ENCODE results near the gene CBFA2T2. TPM values are rescaled to one million over a fixed set of nuclear protein-coding genes. Genes with fewer than 3 reads are reported as not detected.
A peak's percentile ranks its signal among the peaks of the same experiment; 100 is the strongest.

CBFA2T2 gene
- total RNA-seq, 2 donors from 2014 or later: 14.8 to 18.0 TPM

DNA sequence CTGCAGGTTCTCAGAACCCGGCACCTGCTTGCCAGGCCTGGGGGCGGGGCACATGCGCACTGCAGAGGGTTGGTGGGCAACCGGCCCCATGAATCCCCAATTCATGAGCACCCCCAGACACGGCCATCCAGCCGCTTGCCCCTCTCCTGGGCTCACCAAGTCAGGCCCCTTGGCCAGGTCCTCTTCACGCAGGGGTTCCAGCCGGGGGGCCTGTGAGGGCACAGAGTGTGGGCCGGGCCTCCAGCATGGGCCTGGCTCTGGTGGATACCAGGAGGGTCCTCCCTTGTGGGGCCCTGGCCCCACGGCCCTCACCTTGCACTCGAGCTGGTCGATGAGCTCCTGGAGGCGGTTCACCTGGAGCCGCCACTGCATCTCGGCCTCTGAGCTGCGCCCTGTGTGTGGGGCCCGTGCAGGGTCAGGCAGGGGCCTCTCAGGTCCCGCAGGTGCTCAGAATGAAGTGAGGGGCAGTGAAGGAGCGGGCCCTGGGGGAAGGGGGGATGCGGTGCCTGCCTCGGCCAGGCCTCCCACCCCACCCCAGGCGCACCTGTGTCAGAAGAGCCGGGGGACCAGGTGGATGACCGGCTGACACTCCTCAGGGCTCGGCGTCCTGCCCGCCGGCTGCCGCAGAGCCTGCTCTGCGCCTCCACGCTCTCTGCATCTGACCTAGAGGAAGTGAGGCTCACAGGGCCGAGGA lies 169.6 kb downstream of the CBFA2T2 start:
- H3K4me3 ChIP-seq: no peak overlapping the region
- no peak for DNase-seq (ENCODE audit: low spot score)

DNA sequence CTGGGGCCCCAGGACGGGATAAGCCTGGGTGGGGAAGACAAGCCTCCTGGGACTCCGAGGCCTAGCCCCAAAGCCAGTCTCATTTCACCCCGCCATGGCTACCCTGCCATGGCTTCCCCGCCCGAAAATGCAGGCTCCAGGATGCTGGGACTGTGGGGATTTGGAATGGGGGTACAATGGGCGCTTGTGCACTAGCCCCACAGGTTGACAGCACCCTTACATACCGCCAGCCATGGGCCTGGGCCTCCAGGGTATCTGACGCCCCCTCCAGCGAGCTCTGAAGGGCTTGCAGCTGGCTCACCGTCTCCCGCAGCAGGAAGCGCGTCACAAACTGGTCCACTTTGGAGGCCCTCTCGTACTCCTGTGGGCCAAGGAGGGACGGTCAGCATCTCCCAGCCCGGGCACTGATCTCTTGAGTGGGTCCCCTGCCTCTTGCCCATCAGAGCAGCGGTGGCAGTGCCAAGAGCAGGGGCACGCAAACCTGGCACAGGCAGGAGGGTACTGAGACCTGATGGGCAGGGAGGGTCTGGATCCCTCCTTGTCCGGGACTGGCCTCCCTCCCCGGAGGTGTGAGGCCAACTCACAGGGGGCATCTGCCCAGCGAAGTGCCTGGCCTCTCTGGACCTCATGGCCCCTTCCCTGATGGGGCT lies 170.3 kb downstream of the CBFA2T2 start:
- no peak overlapping the region for H3K4me3 ChIP-seq
- peaks cover 11 to 19% of the 10 kb centered on the region in 2 donors for H3K4me1 ChIP-seq (ENCODE audit: control insufficient read depth in 1 of 2, low read depth in 2 of 2)
- H3K27me3 ChIP-seq (replicated peaks; ENCODE audit: insufficient read depth): no peaks in the 10 kb centered on the region
- H3K9me3 ChIP-seq: no peaks in the 10 kb centered on the region
- peaks cover 20% of the 10 kb centered on the region for H3K36me3 ChIP-seq
- H3K27ac ChIP-seq: no peak overlapping the region
- no peak for TF ChIP-seq CTCF (IDR thresholded peaks at IDR 0.05)
- DNase-seq (ENCODE audit: low spot score) (no peak), ATAC-seq (ENCODE audit: insufficient number of reproducible peaks, low FRiP score, low read depth) (no peak)

More for the DNA sequence above, 169.6 kb downstream of the CBFA2T2 start:
- Histone ChIP-seq H3K36me3 (peaks cover 20% of the 10 kb centered on the region), H3K27ac (no peak overlapping the region), H3K4me1 (ENCODE audit: control insufficient read depth in 1 of 2, low read depth in 2 of 2) (peaks cover 10 to 16% of the 10 kb centered on the region in 2 donors), H3K9me3 (no peaks in the 10 kb centered on the region), H3K27me3 (replicated peaks; ENCODE audit: insufficient read depth) (no peaks in the 10 kb centered on the region)
- no peak for TF ChIP-seq CTCF (IDR thresholded peaks at IDR 0.05)
- ATAC-seq (ENCODE audit: insufficient number of reproducible peaks, low FRiP score, low read depth): no peak

DNA sequence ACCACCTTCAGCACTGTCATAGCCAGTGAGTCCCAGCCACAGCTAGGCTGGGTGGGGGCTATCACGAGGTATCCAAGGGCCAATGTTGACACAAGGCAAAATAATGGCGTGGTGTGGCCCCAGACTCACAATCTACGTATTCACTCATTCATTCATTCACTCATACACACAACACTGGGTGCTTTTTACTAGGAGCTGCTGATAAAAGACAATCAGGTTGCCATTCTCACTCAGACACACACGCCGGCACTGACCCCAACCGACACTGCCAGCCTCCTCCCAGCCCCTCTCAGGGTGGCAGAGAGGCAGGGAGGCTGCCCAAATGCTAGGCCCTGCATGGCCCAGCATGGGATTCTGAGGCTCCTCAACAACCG lies 170.8 kb downstream of the CBFA2T2 start:
- H3K4me3 ChIP-seq: no peak overlapping the region
- H3K9me3 ChIP-seq: no peaks in the 10 kb centered on the region
- H3K4me1 ChIP-seq (ENCODE audit: control insufficient read depth in 1 of 2, low read depth in 2 of 2): peaks cover 11 to 19% of the 10 kb centered on the region in 2 donors
- H3K27me3 ChIP-seq (replicated peaks; ENCODE audit: insufficient read depth): no peaks in the 10 kb centered on the region
- no peak overlapping the region for H3K27ac ChIP-seq
- no peak for TF ChIP-seq CTCF (IDR thresholded peaks at IDR 0.05)
- DNase-seq (ENCODE audit: low spot score) (no peak), ATAC-seq (ENCODE audit: insufficient number of reproducible peaks, low FRiP score, low read depth) (no peak)
- H3K36me3 ChIP-seq: peaks cover 20% of the 10 kb centered on the region

- no peaks in the 10 kb centered on the region for H3K9me3 ChIP-seq
- H3K4me1 ChIP-seq (ENCODE audit: control insufficient read depth in 1 of 2, low read depth in 2 of 2): peaks cover 11 to 29% of the 10 kb centered on the region in 2 donors
- peak within 1 kb of the TSS; percentile 96 for H3K4me3 ChIP-seq
- peak within 1 kb of the TSS; percentile 93 to 94 for H3K27ac ChIP-seq
- ATAC-seq (ENCODE audit: insufficient number of reproducible peaks, low FRiP score, low read depth): no peak
- peaks cover 20% of the 10 kb centered on the region for H3K36me3 ChIP-seq
- no peaks in the 10 kb centered on the region for H3K27me3 ChIP-seq (replicated peaks; ENCODE audit: insufficient read depth)
- no peak for TF ChIP-seq CTCF (IDR thresholded peaks at IDR 0.05)
- DNase-seq (ENCODE audit: low spot score): no peak
These were observed 172.3 kb downstream of the CBFA2T2 start, which contains the start of gene C20orf144 for GRCh38 chr20:33662172-33662571. TSS of gene C20orf144 (plus strand) at chr20:33662327. CDS start at chr20:33662346, 19 bp downstream.

Data from thoracic aorta (tissue), 2 donors.